GM18502 (cell line): ENCODE data around the gene ACTA2.

Source experiments
- ATAC-seq: cut with Tn5 transposase; IDR thresholded peaks from one replicate; pipeline ENCODE4 v1.9.1; 2021; ENCODE audit warnings: mild to moderate bottlenecking; ENCODE audit not compliant: unreplicated experiment, poor library complexity

ACTA2 gene

GRCh38 chr10:88952647-88953111 lies at the start of gene ACTA2:
Gene ACTA2 (minus strand): TSS chr10:88952773. CDS start chr10:88948930, 3,843 bp downstream.
- ATAC-seq, result no peak

- ATAC-seq, result no peak
Observed at GRCh38 chr10:89001729-89002072, 49.1 kb upstream of the ACTA2 start.

GRCh38 chr10:89001024-89001728 lies 48.6 kb upstream of the ACTA2 start:
- no peak for ATAC-seq

GRCh38 chr10:88999625-89000024 lies 47.1 kb upstream of the ACTA2 start:
- no peak for ATAC-seq

GRCh38 chr10:88996927-88997326 lies 44.4 kb upstream of the ACTA2 start:
- ATAC-seq, result peak; percentile 61

- no peak for ATAC-seq
Observed at GRCh38 chr10:88995156-88995876, 42.7 kb upstream of the ACTA2 start.

GRCh38 chr10:88994019-88994418 lies 41.4 kb upstream of the ACTA2 start:
- ATAC-seq, result no peak

- no peak for ATAC-seq
Observed at GRCh38 chr10:88992921-88993524, 40.5 kb upstream of the ACTA2 start.

GRCh38 chr10:88991899-88992320 lies 39.3 kb upstream of the ACTA2 start:
- ATAC-seq, result no peak

- peak; percentile 38 for ATAC-seq
Observed at GRCh38 chr10:88991161-88991898, 38.8 kb upstream of the ACTA2 start.

- peak; percentile 62 for ATAC-seq
Observed at GRCh38 chr10:88990384-88991160, 38.0 kb upstream of the ACTA2 start, which contains the start of gene FAS. Gene FAS (plus strand): TSS chr10:88990798. CDS start chr10:88990877, 79 bp downstream.

GRCh38 chr10:88989824-88990383 lies 37.3 kb upstream of the ACTA2 start:
- ATAC-seq, result peak; percentile 1

GRCh38 chr10:88989423-88989822 lies 36.9 kb upstream of the ACTA2 start:
- no peak for ATAC-seq

GRCh38 chr10:88987840-88988239 lies 35.3 kb upstream of the ACTA2 start:
- no peak for ATAC-seq

- no peak for ATAC-seq
Observed at GRCh38 chr10:88987243-88987725, 34.7 kb upstream of the ACTA2 start.

GRCh38 chr10:88986549-88987242 lies 34.1 kb upstream of the ACTA2 start:
- no peak for ATAC-seq

- ATAC-seq, result no peak
Observed at GRCh38 chr10:88984525-88984924, 32.0 kb upstream of the ACTA2 start.

GRCh38 chr10:88983939-88984338 lies 31.4 kb upstream of the ACTA2 start:
- no peak for ATAC-seq

- no peak for ATAC-seq
Observed at GRCh38 chr10:88983206-88983605, 30.6 kb upstream of the ACTA2 start.
